ENCODE measurements around the gene NID2.

The NID2 gene

GRCh38 chr14:52018970-52019369, 49.9 kb downstream of the NID2 start:
- TF ChIP-seq ZBTB7A (IDR thresholded peaks at IDR 0.05; ENCODE audit: low read depth) (no peak), CREB1 (IDR thresholded peaks at IDR 0.05; ENCODE audit: low read depth) (no peak), TEAD4 (IDR thresholded peaks at IDR 0.05) (no peak), MAX (IDR thresholded peaks at IDR 0.05) (no peak), EGR1 (IDR thresholded peaks at IDR 0.05) (no peak), TCF12 (IDR thresholded peaks at IDR 0.05; ENCODE audit: low read depth) (no peak), NFIC (IDR thresholded peaks at IDR 0.05) (no peak), CEBPB (IDR thresholded peaks at IDR 0.05) (no peak), USF1 (IDR thresholded peaks at IDR 0.05) (no peak), REST (IDR thresholded peaks at IDR 0.05; ENCODE audit: low read depth) (no peak)

- no peak for TF ChIP-seq NFIC (IDR thresholded peaks at IDR 0.05)
- no peak for TF ChIP-seq TEAD4 (IDR thresholded peaks at IDR 0.05)
- TF ChIP-seq USF1 (IDR thresholded peaks at IDR 0.05): no peak
- TF ChIP-seq ZBTB7A (IDR thresholded peaks at IDR 0.05; ENCODE audit: low read depth): no peak
- TF ChIP-seq CEBPB (IDR thresholded peaks at IDR 0.05): no peak
- no peak for TF ChIP-seq TCF12 (IDR thresholded peaks at IDR 0.05; ENCODE audit: low read depth)
- TF ChIP-seq MAX (IDR thresholded peaks at IDR 0.05): no peak
- TF ChIP-seq CREB1 (IDR thresholded peaks at IDR 0.05; ENCODE audit: low read depth): no peak
- TF ChIP-seq EGR1 (IDR thresholded peaks at IDR 0.05): no peak
- no peak for TF ChIP-seq EP300 (IDR thresholded peaks at IDR 0.05; ENCODE audit: borderline replicate concordance)
- no peak for TF ChIP-seq YY1 (IDR thresholded peaks at IDR 0.05; ENCODE audit: low read depth)
- TF ChIP-seq TAF1 (IDR thresholded peaks at IDR 0.05; ENCODE audit: low read depth): no peak
- TF ChIP-seq REST (IDR thresholded peaks at IDR 0.05; ENCODE audit: low read depth): no peak
- no peak for TF ChIP-seq FOXM1 (IDR thresholded peaks at IDR 0.05; ENCODE audit: borderline replicate concordance, low read depth)
- no peak for TF ChIP-seq RAD21 (IDR thresholded peaks at IDR 0.05; ENCODE audit: low read depth)
Measured at GRCh38 chr14:52018252-52018651, 50.6 kb downstream of the NID2 start.

GRCh38 chr14:52015411-52016030, 53.3 kb downstream of the NID2 start:
- no peak for TF ChIP-seq MAX (IDR thresholded peaks at IDR 0.05)
- no peak for TF ChIP-seq TAF1 (IDR thresholded peaks at IDR 0.05; ENCODE audit: low read depth)
- TF ChIP-seq RAD21 (IDR thresholded peaks at IDR 0.05; ENCODE audit: low read depth): peak; percentile 26; the same call in 1 of the 2 replicates

- no peak for TF ChIP-seq MAX (IDR thresholded peaks at IDR 0.05)
- TF ChIP-seq CEBPB (IDR thresholded peaks at IDR 0.05): no peak
- TF ChIP-seq TEAD4 (IDR thresholded peaks at IDR 0.05): no peak
- no peak for TF ChIP-seq ZBTB7A (IDR thresholded peaks at IDR 0.05; ENCODE audit: low read depth)
- TF ChIP-seq YY1 (IDR thresholded peaks at IDR 0.05; ENCODE audit: low read depth): no peak
- TF ChIP-seq USF1 (IDR thresholded peaks at IDR 0.05): no peak
- TF ChIP-seq CREB1 (IDR thresholded peaks at IDR 0.05; ENCODE audit: low read depth): no peak
- no peak for TF ChIP-seq FOXM1 (IDR thresholded peaks at IDR 0.05; ENCODE audit: borderline replicate concordance, low read depth)
- TF ChIP-seq TAF1 (IDR thresholded peaks at IDR 0.05; ENCODE audit: low read depth): no peak
- TF ChIP-seq TCF12 (IDR thresholded peaks at IDR 0.05; ENCODE audit: low read depth): no peak
- TF ChIP-seq NFIC (IDR thresholded peaks at IDR 0.05): no peak
- TF ChIP-seq RAD21 (IDR thresholded peaks at IDR 0.05; ENCODE audit: low read depth): no peak
- no peak for TF ChIP-seq EP300 (IDR thresholded peaks at IDR 0.05; ENCODE audit: borderline replicate concordance)
- TF ChIP-seq REST (IDR thresholded peaks at IDR 0.05; ENCODE audit: low read depth): no peak
- TF ChIP-seq EGR1 (IDR thresholded peaks at IDR 0.05): no peak
Measured at GRCh38 chr14:52014601-52015267, 54.1 kb downstream of the NID2 start.

All from Ishikawa (cell line).